ENCODE measurements around the gene TMEM219. TPM values are rescaled to one million over a fixed set of nuclear protein-coding genes. Genes with fewer than 3 reads are reported as not detected.
A peak's percentile ranks its signal among the peaks of the same experiment; 100 is the strongest.

The TMEM219 gene
- total RNA-seq, 3 donors from 2014 or later, result 111 to 135 (median 128) TPM

DNA sequence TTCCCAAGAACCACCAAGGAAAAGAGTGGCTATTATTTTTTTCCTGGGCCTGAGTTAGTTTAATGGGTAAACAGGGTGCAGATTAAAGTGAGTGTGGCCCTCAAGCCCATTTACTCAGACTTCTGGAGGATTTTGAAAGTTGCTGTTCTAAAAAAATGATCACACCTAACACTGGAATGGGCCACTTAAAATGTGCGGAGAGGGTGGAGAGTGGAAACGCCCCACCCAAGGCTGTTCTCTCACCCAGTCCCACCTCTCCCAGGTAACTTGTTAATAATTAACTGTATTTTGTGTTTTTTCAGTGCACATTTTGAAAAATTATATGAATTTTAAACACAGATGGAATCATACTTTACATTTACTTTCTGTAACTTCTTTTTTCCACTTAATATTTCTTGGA lies 28.2 kb downstream of the TMEM219 start:
- no peak overlapping the region for H3K4me3 ChIP-seq
- intact Hi-C loops (cut with DNase I; ENCODE audit: low total_unique reads), result no loop called here
- no peak for TF ChIP-seq POLR2A (IDR thresholded peaks at IDR 0.05)
- no peak for TF ChIP-seq POLR2AphosphoS5 (IDR thresholded peaks at IDR 0.05)
- TF ChIP-seq, protein P1, sequence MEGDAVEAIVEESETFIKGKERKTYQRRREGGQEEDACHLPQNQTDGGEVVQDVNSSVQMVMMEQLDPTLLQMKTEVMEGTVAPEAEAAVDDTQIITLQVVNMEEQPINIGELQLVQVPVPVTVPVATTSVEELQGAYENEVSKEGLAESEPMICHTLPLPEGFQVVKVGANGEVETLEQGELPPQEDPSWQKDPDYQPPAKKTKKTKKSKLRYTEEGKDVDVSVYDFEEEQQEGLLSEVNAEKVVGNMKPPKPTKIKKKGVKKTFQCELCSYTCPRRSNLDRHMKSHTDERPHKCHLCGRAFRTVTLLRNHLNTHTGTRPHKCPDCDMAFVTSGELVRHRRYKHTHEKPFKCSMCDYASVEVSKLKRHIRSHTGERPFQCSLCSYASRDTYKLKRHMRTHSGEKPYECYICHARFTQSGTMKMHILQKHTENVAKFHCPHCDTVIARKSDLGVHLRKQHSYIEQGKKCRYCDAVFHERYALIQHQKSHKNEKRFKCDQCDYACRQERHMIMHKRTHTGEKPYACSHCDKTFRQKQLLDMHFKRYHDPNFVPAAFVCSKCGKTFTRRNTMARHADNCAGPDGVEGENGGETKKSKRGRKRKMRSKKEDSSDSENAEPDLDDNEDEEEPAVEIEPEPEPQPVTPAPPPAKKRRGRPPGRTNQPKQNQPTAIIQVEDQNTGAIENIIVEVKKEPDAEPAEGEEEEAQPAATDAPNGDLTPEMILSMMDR (IDR thresholded peaks at IDR 0.05), result no peak
- peaks cover 15% of the 10 kb centered on the region for H3K36me3 ChIP-seq
- H3K27ac ChIP-seq, result no peak overlapping the region
- DNase-seq (ENCODE audit: low spot score in 2 of 2), result no peak
- H3K27me3 ChIP-seq, result no peaks in the 10 kb centered on the region
- no peaks in the 10 kb centered on the region for H3K9me3 ChIP-seq
- H3K4me1 ChIP-seq, result peaks cover 0 to 10% of the 10 kb centered on the region in 2 donors

DNA sequence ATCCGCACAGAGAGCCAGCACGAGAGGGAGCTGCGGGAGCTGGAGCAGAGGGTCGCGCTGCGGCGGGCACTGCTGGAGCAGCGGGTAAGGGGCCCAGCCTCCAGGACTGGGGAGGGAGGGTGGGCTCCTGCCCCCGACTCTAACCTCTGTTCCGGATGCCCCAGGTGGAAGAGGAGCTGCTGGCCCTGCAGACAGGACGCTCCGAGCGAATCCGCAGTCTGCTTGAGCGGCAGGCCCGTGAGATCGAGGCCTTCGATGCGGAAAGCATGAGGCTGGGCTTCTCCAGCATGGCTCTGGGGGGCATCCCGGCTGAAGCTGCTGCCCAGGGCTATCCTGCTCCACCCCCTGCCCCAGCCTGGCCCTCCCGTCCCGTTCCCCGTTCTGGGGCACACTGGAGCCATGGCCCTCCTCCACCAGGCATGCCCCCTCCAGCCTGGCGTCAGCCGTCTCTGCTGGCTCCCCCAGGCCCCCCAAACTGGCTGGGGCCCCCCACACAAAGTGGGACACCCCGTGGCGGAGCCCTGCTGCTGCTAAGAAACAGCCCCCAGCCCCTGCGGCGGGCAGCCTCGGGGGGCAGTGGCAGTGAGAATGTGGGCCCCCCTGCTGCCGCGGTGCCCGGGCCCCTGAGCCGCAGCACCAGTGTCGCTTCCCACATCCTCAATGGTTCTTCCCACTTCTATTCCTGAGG lies 29.1 kb downstream of the TMEM219 start:
- Histone ChIP-seq H3K36me3 (peaks cover 14% of the 10 kb centered on the region), H3K27ac (no peak overlapping the region), H3K4me1 (peaks cover 0 to 10% of the 10 kb centered on the region in 2 donors), H3K4me3 (no peak overlapping the region), H3K27me3 (no peaks in the 10 kb centered on the region), H3K9me3 (no peaks in the 10 kb centered on the region)
- intact Hi-C loops (cut with DNase I; ENCODE audit: low total_unique reads), result no loop called here
- no peak for DNase-seq (ENCODE audit: low spot score in 2 of 2)
- TF ChIP-seq POLR2A (IDR thresholded peaks at IDR 0.05) (no peak), POLR2AphosphoS5 (IDR thresholded peaks at IDR 0.05) (no peak)
- TF ChIP-seq, protein P1 (IDR thresholded peaks at IDR 0.05), result no peak

- no peaks in the 10 kb centered on the region for H3K9me3 ChIP-seq
- peaks cover 9% of the 10 kb centered on the region for H3K36me3 ChIP-seq
- H3K4me3 ChIP-seq, result no peak overlapping the region
- no peak for DNase-seq (ENCODE audit: low spot score in 2 of 2)
- no peaks in the 10 kb centered on the region for H3K27me3 ChIP-seq
- no peak overlapping the region for H3K27ac ChIP-seq
- H3K4me1 ChIP-seq, result peaks cover 0 to 10% of the 10 kb centered on the region in 2 donors
- intact Hi-C loops (cut with DNase I; ENCODE audit: low total_unique reads), result no loop called here
- TF ChIP-seq POLR2A (IDR thresholded peaks at IDR 0.05) (no peak), POLR2AphosphoS5 (IDR thresholded peaks at IDR 0.05) (no peak)
- TF ChIP-seq, protein P1 (IDR thresholded peaks at IDR 0.05), result no peak
These were observed 29.7 kb downstream of the TMEM219 start for GRCh38 chr16:29991571-29991904.

DNA sequence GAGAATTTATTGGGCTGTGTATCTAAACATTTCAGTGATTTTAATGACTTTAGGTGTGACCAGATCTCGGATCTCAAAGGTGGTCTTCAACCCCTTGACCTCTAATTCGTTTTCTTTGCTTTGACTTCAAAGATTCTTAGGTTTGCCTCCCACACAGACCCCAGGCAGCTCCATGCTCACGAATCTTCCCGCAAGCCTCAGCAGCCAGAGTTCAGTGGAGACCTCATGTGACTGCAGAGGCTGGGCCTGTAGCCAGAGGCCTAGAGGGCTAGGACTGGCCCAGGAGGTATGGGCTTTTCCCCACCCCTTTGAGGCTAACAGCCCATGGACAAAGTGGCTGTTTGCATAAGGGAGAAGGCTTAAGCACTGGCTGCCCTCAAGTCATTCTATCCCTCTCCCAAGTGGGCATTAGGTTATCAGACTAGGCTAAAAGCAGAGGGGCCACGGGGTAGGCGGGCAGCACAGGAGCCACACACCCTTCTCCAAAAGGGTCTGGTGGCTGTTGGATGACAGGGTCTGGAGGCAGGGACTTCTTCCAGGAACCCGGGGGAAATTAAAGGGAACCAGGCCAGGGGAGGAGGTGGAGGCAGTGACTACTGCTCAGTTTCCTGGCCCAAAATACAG lies 30.6 kb downstream of the TMEM219 start:
- peaks cover 5% of the 10 kb centered on the region for H3K36me3 ChIP-seq
- no peaks in the 10 kb centered on the region for H3K27me3 ChIP-seq
- no peaks in the 10 kb centered on the region for H3K9me3 ChIP-seq
- DNase-seq (ENCODE audit: low spot score in 2 of 2), result no peak
- H3K4me3 ChIP-seq, result no peak overlapping the region
- intact Hi-C loops (cut with DNase I; ENCODE audit: low total_unique reads), result no loop called here
- H3K27ac ChIP-seq, result no peak overlapping the region
- peaks cover 4 to 10% of the 10 kb centered on the region in 2 donors for H3K4me1 ChIP-seq
- TF ChIP-seq POLR2AphosphoS5 (IDR thresholded peaks at IDR 0.05) (no peak), POLR2A (IDR thresholded peaks at IDR 0.05) (no peak)
- TF ChIP-seq, protein P1 (IDR thresholded peaks at IDR 0.05), result no peak

DNA sequence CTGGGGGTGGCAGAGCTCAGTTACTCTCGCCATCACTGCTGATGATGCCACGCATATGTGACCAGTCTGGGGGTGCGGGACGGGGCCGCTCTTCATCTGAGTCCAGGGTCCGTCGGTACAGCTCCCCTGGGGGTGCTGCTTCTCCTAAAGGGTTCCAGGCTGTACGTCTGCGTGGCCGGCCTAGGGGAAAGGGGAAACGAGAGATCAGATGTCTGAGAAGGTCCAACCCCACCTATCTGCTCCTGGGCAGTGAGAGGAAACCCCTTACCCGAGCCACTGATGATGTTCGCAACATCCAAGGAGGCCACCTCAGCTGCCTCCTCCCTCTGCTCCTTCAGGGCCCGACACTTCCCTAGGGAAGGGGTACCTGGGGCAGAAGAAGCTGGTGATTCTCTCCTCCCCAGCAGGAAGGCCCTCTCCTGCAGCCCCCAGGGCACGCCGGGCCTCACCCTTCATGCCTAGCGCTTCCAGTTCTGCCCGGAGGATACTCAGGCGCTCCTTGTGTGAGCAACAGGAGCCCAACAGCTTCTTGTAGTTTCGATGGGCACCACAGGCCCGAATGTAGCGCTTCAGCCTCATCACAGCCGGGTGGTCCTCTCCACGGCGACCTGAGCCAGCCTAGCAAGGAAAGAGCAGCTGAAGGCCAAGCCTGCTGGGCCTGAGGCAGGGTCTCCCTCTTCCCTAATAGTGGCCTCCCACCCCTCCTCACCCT lies 31.5 kb downstream of the TMEM219 start:
- H3K27ac ChIP-seq, result peak overlapping the region in 1 of 2 donors; percentile 96
- TF ChIP-seq, protein P1 (IDR thresholded peaks at IDR 0.05), result no peak
- no peak for TF ChIP-seq POLR2A (IDR thresholded peaks at IDR 0.05)

More for the DNA sequence above, 31.5 kb downstream of the TMEM219 start:
- Histone ChIP-seq H3K27me3 (no peaks in the 10 kb centered on the region), H3K4me1 (peaks cover 4 to 10% of the 10 kb centered on the region in 2 donors), H3K36me3 (peaks cover 5% of the 10 kb centered on the region), H3K9me3 (no peaks in the 10 kb centered on the region), H3K4me3 (no peak overlapping the region)
- intact Hi-C loops (cut with DNase I; ENCODE audit: low total_unique reads), result no loop called here
- no peak for DNase-seq (ENCODE audit: low spot score in 2 of 2)

Measured in breast epithelium (tissue), 4 donors.